Measurements from ENCODE around the gene LTBP3.

LTBP3 gene

DNA sequence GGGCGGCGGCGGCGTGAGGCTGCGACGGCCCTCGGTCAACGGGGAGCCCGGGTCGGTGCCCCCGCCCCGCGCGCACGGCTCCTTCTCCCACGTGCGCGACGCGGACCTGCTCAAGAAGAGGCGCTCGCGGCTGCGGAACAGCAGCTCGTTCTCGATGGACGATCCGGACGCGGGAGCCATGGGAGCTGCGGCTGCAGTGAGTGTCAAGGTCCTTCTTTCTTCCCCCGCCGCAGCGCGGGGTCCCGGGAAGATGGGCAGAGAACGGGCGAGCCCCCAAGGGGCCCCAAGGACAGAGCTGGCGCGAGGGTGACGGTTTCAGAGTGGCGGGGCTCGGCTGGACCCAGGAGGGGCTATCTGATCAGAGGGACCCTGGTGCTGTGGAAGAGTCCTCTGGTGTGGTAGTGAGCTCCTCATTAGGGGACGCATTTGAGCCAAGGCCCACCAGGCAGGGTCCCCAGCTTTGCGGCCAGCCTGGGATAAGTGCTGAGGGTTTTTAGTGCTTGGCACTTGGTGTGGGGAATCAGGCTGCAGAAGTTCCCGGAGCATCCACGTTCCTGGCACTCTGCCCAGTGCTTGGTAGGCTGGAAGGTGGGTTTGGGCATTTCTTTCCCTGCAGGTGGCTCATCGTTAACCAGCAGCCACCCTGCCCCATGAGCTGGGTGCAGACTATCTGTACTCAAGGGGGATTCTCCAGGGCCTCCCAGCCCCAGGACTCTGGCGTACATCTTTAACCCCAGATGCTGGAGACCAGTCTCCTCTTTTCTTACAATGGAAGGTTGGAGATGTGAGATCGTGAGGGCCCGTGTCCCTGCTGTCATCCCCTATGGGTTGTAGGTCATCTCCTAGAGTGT lies 27.5 kb upstream of the LTBP3 start:
- DNase-seq, result no peak

- DNase-seq, result no peak
Measured at GRCh38 chr11:65584723-65585171, 26.6 kb upstream of the LTBP3 start.

GRCh38 chr11:65584106-65584505 lies 25.9 kb upstream of the LTBP3 start:
- DNase-seq, result no peak

DNA sequence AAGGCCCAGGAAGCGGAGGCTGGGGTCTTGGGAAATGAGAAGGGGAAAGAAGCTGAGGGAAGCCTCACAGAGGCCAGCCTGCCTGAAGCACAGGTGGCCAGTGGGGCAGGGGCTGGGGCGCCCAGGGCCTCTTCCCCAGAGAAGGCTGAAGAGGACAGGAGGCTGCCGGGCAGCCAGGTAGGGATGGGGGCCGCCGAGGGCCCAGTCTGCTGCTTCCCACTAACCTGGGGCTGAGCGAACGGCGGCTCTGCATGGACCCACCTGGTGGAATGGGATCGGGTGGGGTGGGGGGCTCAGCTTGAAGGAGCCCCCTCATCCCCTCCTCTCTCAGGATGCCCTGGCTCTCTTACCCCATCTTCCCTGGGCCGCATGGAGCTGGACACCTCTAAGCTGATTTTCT lies 25.4 kb upstream of the LTBP3 start:
- no peak for DNase-seq

DNA sequence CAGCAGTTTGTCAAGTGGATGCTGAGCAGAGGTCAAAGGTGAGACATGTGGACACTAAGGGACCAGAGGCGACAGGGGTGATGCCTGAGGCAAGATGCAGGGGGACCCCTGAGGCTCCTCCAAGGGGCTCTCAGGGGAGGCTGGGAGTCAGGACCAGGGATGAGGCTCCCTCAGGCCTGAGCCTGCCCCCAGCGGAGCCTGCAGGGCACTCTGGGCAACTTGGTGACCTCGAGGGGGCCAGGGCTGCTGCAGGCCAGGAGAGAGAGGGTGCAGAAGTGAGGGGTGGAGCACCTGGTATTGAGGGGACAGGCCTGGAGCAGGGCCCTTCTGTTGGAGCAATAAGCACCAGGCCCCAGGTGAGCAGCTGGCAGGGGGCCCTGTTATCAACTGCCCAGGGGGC lies 23.8 kb upstream of the LTBP3 start:
- no peak for DNase-seq

- DNase-seq, result no peak
Measured at GRCh38 chr11:65580756-65581155, 22.6 kb upstream of the LTBP3 start.

DNA sequence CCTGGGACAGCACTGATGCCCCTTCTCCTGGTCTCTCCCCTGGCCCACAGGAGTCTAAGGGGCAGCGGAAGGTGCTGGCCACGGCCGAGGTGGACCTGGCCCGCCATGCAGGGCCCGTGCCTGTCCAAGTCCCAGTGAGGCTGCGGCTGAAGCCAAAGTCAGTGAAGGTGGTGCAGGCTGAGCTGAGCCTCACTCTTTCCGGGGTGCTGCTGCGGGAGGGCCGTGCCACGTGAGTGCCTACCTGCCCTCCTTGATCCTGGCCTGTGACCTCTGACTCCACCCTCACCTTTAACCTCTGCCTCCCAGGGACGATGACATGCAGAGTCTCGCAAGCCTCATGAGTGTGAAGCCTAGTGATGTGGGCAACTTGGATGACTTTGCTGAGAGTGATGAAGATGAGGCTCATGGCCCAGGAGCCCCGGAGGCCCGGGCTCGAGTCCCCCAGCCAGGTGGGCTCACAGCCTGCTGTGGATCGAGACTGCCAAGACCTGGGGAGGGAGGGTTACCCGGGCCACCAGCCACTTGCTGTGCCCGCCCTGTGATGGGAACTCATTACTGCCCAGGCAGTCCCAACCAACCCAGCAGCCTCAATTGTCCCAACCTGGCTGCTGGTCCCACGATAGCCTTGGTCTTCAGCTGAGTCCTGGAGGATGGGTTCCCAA lies 22.0 kb upstream of the LTBP3 start:
- DNase-seq, result no peak

GRCh38 chr11:65579291-65579690 lies 21.1 kb upstream of the LTBP3 start:
- DNase-seq, result no peak

DNA sequence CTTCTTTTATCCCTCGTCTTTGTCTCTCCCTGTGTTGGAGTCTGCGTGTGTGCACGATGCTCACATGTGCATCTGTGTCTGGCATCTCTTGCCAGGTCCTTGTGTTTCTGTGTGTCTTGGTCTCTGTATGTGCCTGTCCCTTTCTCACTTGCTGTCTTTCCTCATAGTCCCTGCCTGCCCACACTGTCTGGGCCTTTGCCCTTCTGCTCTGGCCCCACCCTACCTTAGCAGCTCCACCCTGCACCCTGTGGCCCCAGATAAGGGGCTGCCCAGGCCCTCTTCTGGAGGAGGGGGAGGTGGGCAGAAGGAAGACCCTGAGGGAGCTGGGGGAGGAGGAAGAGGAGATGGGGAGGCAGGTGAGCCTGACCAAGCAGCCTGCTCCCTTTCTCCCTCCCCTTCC lies 20.5 kb upstream of the LTBP3 start:
- DNase-seq, result no peak

GRCh38 chr11:65578134-65578533 lies 20.0 kb upstream of the LTBP3 start:
- DNase-seq, result no peak

DNA sequence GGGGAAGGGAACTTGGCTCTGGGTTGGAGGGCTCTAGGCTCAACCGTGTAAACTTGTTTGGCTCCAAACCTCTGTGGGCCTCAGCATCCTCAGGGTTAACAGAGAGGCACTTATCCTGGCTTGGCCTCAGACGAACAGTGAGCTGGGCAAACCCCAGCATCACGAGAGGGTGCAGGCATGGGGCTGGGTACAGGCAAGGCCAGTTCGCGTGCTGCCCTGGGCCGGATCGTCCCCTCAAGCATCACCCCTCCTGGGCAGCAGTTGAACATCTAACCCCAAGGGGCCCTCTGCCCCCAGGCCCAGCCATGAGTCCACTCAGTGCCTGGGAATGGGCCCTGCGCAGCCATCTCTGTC lies 19.6 kb upstream of the LTBP3 start:
- DNase-seq, result no peak

- DNase-seq, result peak; percentile 43
Measured at GRCh38 chr11:65576867-65577755, 19.0 kb upstream of the LTBP3 start.

DNA sequence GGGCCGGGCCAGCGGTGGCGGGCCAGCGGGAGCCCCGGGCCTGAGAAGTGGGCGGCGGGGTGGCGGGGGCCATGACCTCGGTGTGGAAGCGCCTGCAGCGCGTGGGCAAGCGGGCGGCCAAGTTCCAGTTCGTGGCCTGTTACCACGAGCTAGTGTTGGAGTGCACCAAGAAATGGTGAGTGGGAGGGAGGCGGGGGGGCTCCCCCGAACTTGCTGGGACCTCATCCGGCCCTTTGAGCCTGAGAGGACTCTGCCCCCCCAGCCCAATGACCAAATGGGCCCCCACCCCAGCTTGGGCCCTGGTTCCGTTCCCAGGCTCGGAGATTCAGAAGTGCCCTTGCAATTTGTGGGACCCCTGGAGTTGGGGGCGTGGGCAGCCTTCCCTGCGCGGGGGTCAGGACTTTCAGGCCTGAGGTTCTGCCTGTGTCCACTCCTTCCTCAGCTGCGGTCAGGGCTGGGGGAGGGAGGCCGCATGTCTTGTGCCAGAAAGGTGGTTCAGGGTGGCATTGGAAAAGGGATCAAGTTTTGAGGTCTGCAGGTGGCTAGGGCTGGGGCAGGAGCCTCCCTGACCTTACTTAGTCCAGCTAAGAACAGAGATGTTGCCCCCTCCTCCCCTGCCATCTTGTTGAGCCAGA lies 18.2 kb upstream of the LTBP3 start:
- DNase-seq, result no peak

DNA sequence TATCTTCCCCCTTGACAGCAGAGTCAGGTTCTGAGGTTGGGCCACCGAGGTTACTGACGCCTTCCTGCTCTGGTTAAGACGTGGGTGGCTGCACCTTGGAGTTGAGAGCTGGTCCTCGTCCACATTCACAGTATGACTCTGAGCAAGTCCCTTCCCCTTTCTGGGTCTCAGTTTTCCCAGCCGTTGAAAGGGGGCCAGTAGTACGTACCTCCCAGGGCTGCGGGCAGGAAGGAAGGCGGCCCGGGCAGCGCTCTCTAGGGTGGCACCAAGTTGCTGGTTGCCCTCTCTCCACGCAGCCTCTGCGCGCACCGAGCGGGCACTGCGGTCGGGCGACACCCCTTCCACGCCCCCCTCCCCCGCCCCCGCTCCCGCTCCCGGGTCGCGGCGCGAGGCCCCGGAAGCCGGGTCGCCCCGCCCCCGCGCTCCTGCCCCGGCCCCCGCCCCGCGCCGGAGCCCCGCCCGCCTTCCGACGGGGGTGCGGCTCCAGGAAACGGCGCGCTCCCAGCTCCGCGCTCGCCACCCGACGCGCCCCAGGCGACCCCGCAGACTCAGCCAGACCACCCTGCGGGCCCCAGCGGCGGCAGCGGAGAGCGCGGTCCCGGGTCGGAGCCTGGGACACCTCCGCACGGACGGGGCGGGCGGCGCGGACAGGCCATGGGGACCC lies 17.5 kb upstream of the LTBP3 start, which contains the start of gene EHBP1L1:
Gene EHBP1L1, plus strand, starts transcription at position 486 of the 664 bp plus-strand sequence. CDS start 250 bp downstream, outside the sequence.
- peak; percentile 71 for DNase-seq

GRCh38 chr11:65574811-65575567 lies 16.8 kb upstream of the LTBP3 start:
- DNase-seq, result no peak

DNA sequence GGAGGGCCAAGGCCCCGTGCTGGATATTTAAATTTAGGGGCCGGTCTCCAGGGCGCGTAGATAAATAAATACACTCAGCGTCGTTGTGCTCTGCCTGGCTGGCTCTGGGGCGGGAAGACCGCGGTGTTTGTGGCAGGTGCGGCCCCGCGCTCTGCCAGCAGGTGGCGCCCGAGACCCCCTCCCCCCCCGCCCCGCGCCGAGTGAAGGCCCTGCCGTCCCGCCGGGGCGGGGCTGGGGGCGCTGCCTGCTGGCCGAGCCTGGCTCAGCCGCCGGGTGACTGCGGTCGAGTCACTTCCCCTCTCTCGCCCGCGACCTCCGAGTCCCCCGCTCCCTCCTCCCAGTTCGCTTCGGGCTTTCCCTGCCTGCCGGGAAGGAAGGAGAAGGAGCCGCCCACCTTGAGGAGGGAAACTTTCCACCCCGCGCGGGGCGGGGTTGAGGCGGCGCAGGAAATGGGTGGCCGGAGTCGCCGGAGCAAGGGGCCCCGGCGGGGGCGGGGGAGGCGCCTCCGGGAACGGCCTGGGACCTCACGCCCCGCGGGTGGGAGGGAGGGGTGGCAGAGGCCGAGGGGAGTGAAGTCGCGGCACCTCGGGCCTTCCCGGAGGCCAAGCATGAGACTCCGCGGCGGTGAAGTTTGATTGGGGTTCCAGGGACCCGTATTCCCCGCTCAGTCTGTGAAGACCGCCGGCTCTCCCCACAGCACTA lies 16.1 kb upstream of the LTBP3 start:
- peak; percentile 83 for DNase-seq

DNA sequence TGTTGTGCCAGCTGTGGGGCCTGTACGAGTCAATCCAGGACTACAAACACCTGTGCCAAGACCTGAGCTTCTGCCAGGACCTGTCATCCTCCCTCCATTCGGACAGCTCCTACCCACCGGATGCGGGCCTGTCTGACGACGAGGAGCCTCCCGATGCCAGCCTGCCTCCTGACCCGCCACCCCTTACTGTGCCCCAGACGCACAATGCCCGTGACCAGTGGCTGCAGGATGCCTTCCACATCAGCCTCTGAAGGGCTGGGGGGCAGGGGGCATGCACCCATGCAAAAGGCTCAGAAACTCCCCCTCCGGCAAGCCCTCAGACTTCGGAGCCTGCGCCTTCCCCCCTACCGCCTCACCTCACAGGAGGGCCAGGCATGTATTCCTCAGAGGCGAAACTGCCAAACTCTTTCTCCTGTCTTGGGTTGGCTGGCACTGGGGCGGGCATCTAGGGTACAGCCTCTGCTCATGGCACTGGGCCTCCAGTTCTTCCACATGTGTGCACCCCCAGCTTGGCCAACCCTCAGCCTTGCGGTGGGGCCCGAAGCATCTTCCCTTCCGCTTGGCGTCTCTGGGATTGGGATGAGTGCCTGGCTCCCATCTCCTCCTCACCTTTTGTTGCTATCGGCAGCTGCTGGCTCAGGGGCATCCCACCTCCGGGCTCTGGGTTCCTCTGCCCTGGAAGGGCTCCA lies 15.4 kb upstream of the LTBP3 start:
- DNase-seq, result no peak

DNA sequence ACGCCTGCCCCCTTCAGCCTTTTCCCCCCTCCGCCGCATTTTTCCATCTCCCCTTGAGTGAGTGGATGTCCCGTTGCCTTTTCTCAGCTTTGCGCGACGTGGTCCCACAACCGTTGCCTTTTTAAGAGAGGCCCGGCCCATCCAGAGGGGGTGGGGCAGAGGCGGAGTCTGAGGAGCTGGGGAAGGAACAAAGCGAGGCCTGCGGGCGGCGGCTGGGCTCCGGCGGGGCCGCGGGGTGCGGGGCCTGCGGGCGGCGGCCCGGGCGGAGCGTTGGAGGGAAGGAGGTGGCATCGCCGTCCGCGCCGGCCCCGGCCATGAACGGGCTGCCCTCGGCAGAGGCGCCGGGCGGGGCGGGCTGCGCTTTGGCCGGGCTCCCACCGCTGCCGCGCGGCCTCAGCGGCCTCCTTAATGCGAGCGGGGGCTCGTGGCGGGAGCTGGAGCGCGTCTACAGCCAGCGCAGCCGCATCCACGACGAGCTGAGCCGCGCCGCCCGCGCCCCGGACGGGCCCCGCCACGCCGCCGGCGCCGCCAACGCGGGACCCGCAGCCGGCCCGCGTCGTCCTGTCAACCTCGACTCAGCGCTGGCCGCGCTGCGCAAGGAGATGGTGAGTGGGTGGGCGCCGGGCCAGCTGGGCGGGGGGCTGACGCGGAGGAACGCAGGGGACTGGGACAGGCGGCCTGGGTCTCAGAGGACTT lies 14.3 kb upstream of the LTBP3 start, which contains the start of gene FAM89B:
Gene FAM89B, plus strand, starts transcription at position 183 of the 696 bp plus-strand sequence. Its CDS starts 132 bp downstream, at position 315.
- peak; percentile 88 for DNase-seq

- DNase-seq, result no peak
Measured at GRCh38 chr11:65571940-65572339, 13.8 kb upstream of the LTBP3 start.

All from stimulated activated CD4-positive, alpha-beta T cell treated with anti-CD3 and anti-CD28 coated beads, Interleukin-4, amount 100 ng/mL, for 1 hour (primary cell).